H1 (cell line): ENCODE data around the gene CLEC7A. TPM values are rescaled to one million over a fixed set of nuclear protein-coding genes. Genes with fewer than 3 reads are reported as not detected.

Source experiments
- CTCF ChIA-PET: fragments of 300-600 bp; sonication (Branson Sonifier 250); formaldehyde crosslinking; loops from one replicate; lab custom pipeline; 2021; ENCODE audit not compliant: partially characterized antibody; lab: Charles Lee
- POLR2A ChIA-PET: fragments of 300-600 bp; sonication (Branson Sonifier 250); formaldehyde crosslinking; loops from one replicate; lab custom pipeline; 2021; ENCODE audit warnings: inconsistent platforms; ENCODE audit not compliant: partially characterized antibody; lab: Charles Lee
- DNase-seq, 2 experiments: peaks; one replicate each; pipeline versions ENCODE4 v3.0.0 to v3.0.0-alpha.2; 2010 to 2022; ENCODE audit warnings: low spot score in 2 of 2, low read depth in 1 of 2, mixed read lengths in 1 of 2
- FAIRE-seq: peaks from 2 replicates; lab custom pipeline; 2011; peaks lifted over from hg19 to GRCh38; lab: Jason Lieb, UNC
- H2AFZ ChIP-seq: 2 replicates; pipeline ENCODE4 v1.8.1; 2012; ENCODE audit warnings: low read length, inconsistent platforms
- H2AK5ac ChIP-seq: 2 replicates; pipeline ENCODE4 v1.6.1; 2013; ENCODE audit warnings: low read depth, low read length
- H2BK120ac ChIP-seq: replicated peaks from 2 replicates; pipeline ENCODE3; 2013; ENCODE audit warnings: low read depth, low read length, inconsistent platforms
- H2BK12ac ChIP-seq: 2 replicates; pipeline ENCODE4 v1.6.1; 2013; ENCODE audit warnings: low read depth, low read length
- H2BK15ac ChIP-seq: 2 replicates; pipeline ENCODE4 v1.6.1; 2013; ENCODE audit warnings: low read length
- H2BK20ac ChIP-seq: 2 replicates; pipeline ENCODE4 v1.6.1; 2013; ENCODE audit warnings: low read length
- H2BK5ac ChIP-seq: 2 replicates; pipeline ENCODE4 v1.6.1; 2013; ENCODE audit warnings: low read depth, low read length
- H3K14ac ChIP-seq: 2 replicates; pipeline ENCODE4 v1.6.1; 2013; ENCODE audit warnings: inconsistent platforms; ENCODE audit not compliant: insufficient read length
- H3K18ac ChIP-seq: 2 replicates; pipeline ENCODE4 v1.6.1; 2013; ENCODE audit warnings: low read length; ENCODE audit errors: extremely low read depth
- H3K23ac ChIP-seq: 2 replicates; pipeline ENCODE4 v1.6.1; 2013; ENCODE audit warnings: inconsistent platforms; ENCODE audit not compliant: insufficient read length
- H3K23me2 ChIP-seq: 2 replicates; pipeline ENCODE4 v1.6.1; 2013; ENCODE audit warnings: low read depth, low read length
- H3K27ac ChIP-seq: 2 replicates; pipeline ENCODE4 v1.6.1; 2011; ENCODE audit warnings: low read depth, low read length, inconsistent platforms
- H3K27me3 ChIP-seq, 4 experiments: replicated peaks in 1 of 4; 1 replicate in 1 of 4; 2 replicates in 3 of 4; pipeline versions ENCODE4 v1.6.1 to v1.8.1; 2011 to 2013; ENCODE audit warnings: low read length in 3 of 4, mild to moderate bottlenecking in 3 of 4, inconsistent platforms in 2 of 4, mixed read lengths in 2 of 4, moderate library complexity in 1 of 4; ENCODE audit not compliant: control insufficient read depth in 3 of 4, insufficient read depth in 3 of 4; ENCODE audit errors: extremely low read depth in 1 of 4
- H3K36me3 ChIP-seq, 4 experiments: 2 replicates each; pipeline versions ENCODE4 v1.6.1 to v1.8.1; 2011 to 2013; ENCODE audit warnings: mild to moderate bottlenecking in 4 of 4, low read length in 3 of 4, moderate library complexity in 2 of 4, control low read depth in 1 of 4, inconsistent platforms in 1 of 4; ENCODE audit not compliant: insufficient read depth in 4 of 4, control insufficient read depth in 2 of 4
- H3K4ac ChIP-seq: replicated peaks from 2 replicates; pipeline ENCODE3; 2013; ENCODE audit warnings: low read length, low read depth, mixed read lengths, inconsistent platforms; ENCODE audit not compliant: insufficient read length
- H3K4me1 ChIP-seq, 4 experiments: replicated peaks in 1 of 4; 1 replicate in 1 of 4; 2 replicates in 3 of 4; pipeline versions ENCODE4 v1.6.1 to v1.8.1; 2011 to 2013; ENCODE audit warnings: low read length in 3 of 4, inconsistent platforms in 2 of 4, mixed read lengths in 1 of 4; ENCODE audit not compliant: insufficient read depth in 4 of 4, control insufficient read depth in 3 of 4
- H3K4me2 ChIP-seq, 2 experiments: 2 replicates each; pipeline versions ENCODE4 v1.6.1 to v1.8.1; 2011 to 2013; ENCODE audit warnings: low read depth in 2 of 2, low read length in 2 of 2, control low read depth in 1 of 2, inconsistent platforms in 1 of 2, mild to moderate bottlenecking in 1 of 2; ENCODE audit not compliant: insufficient read depth in 1 of 2
- H3K4me3 ChIP-seq, 4 experiments: fragments of 200-600, 300-600 bp in 1 of 4; sonication (generic), shearing (Covaris generic), sonication (Bioruptor Twin) in 1 of 4; 2 replicates each; pipeline versions ENCODE4 v1.5.1 to v1.8.1; 2011 to 2016; ENCODE audit warnings: low read length in 4 of 4, low read depth in 3 of 4, control low read depth in 2 of 4, inconsistent platforms in 2 of 4, mild to moderate bottlenecking in 2 of 4, mixed read lengths in 1 of 4, moderate library complexity in 1 of 4; ENCODE audit not compliant: insufficient read depth in 2 of 4; ENCODE audit errors: extremely low read depth in 1 of 4
- H3K56ac ChIP-seq: replicated peaks from 2 replicates; pipeline ENCODE3; 2013; ENCODE audit warnings: low read depth, mild to moderate bottlenecking, mixed read lengths, low read length, inconsistent platforms; ENCODE audit not compliant: insufficient read length
- H3K79me1 ChIP-seq: 2 replicates; pipeline ENCODE4 v1.6.1; 2013; ENCODE audit warnings: low read depth, low read length, control low read depth
- H3K79me2 ChIP-seq, 2 experiments: 2 replicates each; pipeline versions ENCODE4 v1.6.1 to v1.8.1; 2012 to 2013; ENCODE audit warnings: low read length in 2 of 2, mild to moderate bottlenecking in 2 of 2, inconsistent platforms in 1 of 2; ENCODE audit not compliant: insufficient read depth in 2 of 2, control insufficient read depth in 1 of 2
- H3K9ac ChIP-seq, 4 experiments: replicated peaks in 1 of 4; 1 replicate in 1 of 4; 2 replicates in 3 of 4; pipeline versions ENCODE4 v1.6.1 to v1.8.1; 2011 to 2013; ENCODE audit warnings: low read depth in 3 of 4, low read length in 3 of 4, control low read depth in 2 of 4, mild to moderate bottlenecking in 2 of 4, moderate library complexity in 2 of 4, inconsistent platforms in 1 of 4; ENCODE audit errors: extremely low read depth in 1 of 4
- H3K9me3 ChIP-seq, 2 experiments: 2 replicates each; pipeline versions ENCODE4 v1.6.1 to v1.8.1; 2012 to 2013; ENCODE audit warnings: mild to moderate bottlenecking in 2 of 2, moderate library complexity in 2 of 2, control low read depth in 1 of 2, inconsistent platforms in 1 of 2, low read depth in 1 of 2, low read length in 1 of 2, mixed read lengths in 1 of 2; ENCODE audit not compliant: insufficient read depth in 2 of 2
- H4K20me1 ChIP-seq, 2 experiments: replicated peaks in 1 of 2; 2 replicates each; pipeline versions ENCODE3 to v1.8.1; 2011 to 2013; ENCODE audit warnings: inconsistent platforms in 2 of 2, low read length in 2 of 2, mild to moderate bottlenecking in 1 of 2; ENCODE audit not compliant: insufficient read depth in 2 of 2, control insufficient read depth in 1 of 2
- H4K5ac ChIP-seq: 2 replicates; pipeline ENCODE4 v1.6.1; 2013; ENCODE audit warnings: low read length, low read depth, mixed read lengths, inconsistent platforms; ENCODE audit not compliant: insufficient read length
- H4K8ac ChIP-seq: 2 replicates; pipeline ENCODE4 v1.8.0; 2013; ENCODE audit warnings: mild to moderate bottlenecking, moderate library complexity, low read length, inconsistent platforms; ENCODE audit not compliant: insufficient read depth; ENCODE audit errors: extremely low read depth
- H4K91ac ChIP-seq: replicated peaks from 2 replicates; pipeline ENCODE3; 2013; ENCODE audit warnings: low read length, mixed read lengths, inconsistent platforms; ENCODE audit not compliant: insufficient read length
- CTBP2 ChIP-seq: IDR thresholded peaks from 2 replicates; pipeline ENCODE4 v1.7.0; 2011; ENCODE audit warnings: borderline replicate concordance, mild to moderate bottlenecking, moderate library complexity, mixed read lengths, low read length; ENCODE audit not compliant: insufficient read depth, insufficient read length
- EP300 ChIP-seq, 2 experiments: IDR thresholded peaks; 1 replicate in 1 of 2; 2 replicates in 1 of 2; pipeline ENCODE4 v1.6.1; 2011 to 2012; ENCODE audit warnings: low read depth in 2 of 2, low read length in 2 of 2, mild to moderate bottlenecking in 2 of 2, borderline replicate concordance in 1 of 2, inconsistent platforms in 1 of 2, moderate library complexity in 1 of 2
- RNF2 ChIP-seq: fragments of 200-900, 300-1000 bp; sonication (generic); IDR thresholded peaks from 2 replicates; pipeline ENCODE4 v1.7.1; 2016; ENCODE audit warnings: borderline replicate concordance, low read depth, mild to moderate bottlenecking, antibody characterized with exemption, low read length; ENCODE audit not compliant: poor library complexity, severe bottlenecking; ENCODE audit errors: missing control alignments
- SAP30 ChIP-seq: fragments of 300-600 bp; sonication (generic); IDR thresholded peaks from 2 replicates; pipeline ENCODE4 v1.7.1; 2012; ENCODE audit warnings: low read length, moderate library complexity, mild to moderate bottlenecking, inconsistent platforms; ENCODE audit not compliant: insufficient read depth, insufficient replicate concordance
- SIN3A ChIP-seq, 2 experiments: IDR thresholded peaks in 1 of 2; conservative IDR thresholded peaks in 1 of 2; 2 replicates each; pipeline ENCODE4 v1.6.1; 2011 to 2012; ENCODE audit warnings: low read length in 2 of 2, improper control_type of control experiment in 1 of 2, low read depth in 1 of 2, mild to moderate bottlenecking in 1 of 2
- WGBS, 2 experiments: shearing (Covaris generic) in 1 of 2; methylation state at CpG; one replicate each; pipeline versions ENCODE4 v1.1.6 to v1.1.7; 2013 to 2015; ENCODE audit warnings: low lambda C conversion rate in 2 of 2, mixed read lengths in 2 of 2, inconsistent platforms in 1 of 2, low coverage in 1 of 2, missing lambda C conversion rate in 1 of 2; ENCODE audit not compliant: insufficient replicate concordance in 2 of 2, insufficient coverage in 1 of 2, insufficient read length in 1 of 2; ENCODE audit errors: extremely low coverage in 1 of 2, missing lambda C conversion rate in 1 of 2; 5-methylcytosine and 5-hydroxymethylcytosine counted together
- polyA plus RNA-seq, 7 experiments: library from polyadenylated mRNA; depleted of rRNA in 3 of 7; stranded (reverse) in 5 of 7; unstranded in 2 of 7; fragments of >200 nt in 5 of 7; fragments of 200-250 nt in 2 of 7; gene quantifications; 1 replicate in 5 of 7; 2 replicates in 1 of 7; 4 replicates in 1 of 7; pipeline versions ENCODE4 v1.2.1 to v1.2.3, GENCODE V29; 2011 to 2013; ENCODE audit warnings: missing spikeins in 2 of 7, mixed read lengths in 2 of 7
- total RNA-seq: library from RNA; stranded (reverse); fragmentation: NEBNext Ultra II Directional; extraction: Animal tissue kit (Norgen Biotek cat#: 25700); gene quantifications from 2 replicates; pipeline ENCODE4 v1.2.1, GENCODE V29; 2021

Gene CLEC7A
- total and polyA plus RNA-seq, 2 of the 8 experiments (the other 6 are each of a cell fraction or from before 2014, with no cell fraction given), result 0.09 to 0.15 TPM

GRCh38 chr12:10082117-10082874 is 47.7 kb downstream of the CLEC7A start:
- no peak overlapping the region for H3K14ac ChIP-seq
- H2BK12ac ChIP-seq, result no peak overlapping the region
- no peaks in the 10 kb centered on the region for H3K79me1 ChIP-seq
- no peak overlapping the region for H3K23ac ChIP-seq
- H4K5ac ChIP-seq, result no peak overlapping the region
- no peak overlapping the region for H3K4me2 ChIP-seq
- TF ChIP-seq EP300 (IDR thresholded peaks at IDR 0.05; ENCODE audit: borderline replicate concordance in 1 of 2, low read depth in 2 of 2, low read length in 2 of 2) (no peak), SIN3A (conservative IDR thresholded peaks at IDR 0.05 in 1 of 2, IDR thresholded peaks at IDR 0.05 in 1 of 2; ENCODE audit: low read depth in 1 of 2, low read length in 2 of 2) (no peak), SAP30 (no peak), CTBP2 (no peak), RNF2 (no peak)
- H3K27ac ChIP-seq, result no peak overlapping the region
- no peak overlapping the region for H3K4me3 ChIP-seq
- H4K91ac ChIP-seq, result no peak overlapping the region
- DNase-seq (no peak), FAIRE-seq (no peak)
- 86% methylated on average over 5 of the region's 5 CpGs; no CpG with 5 or more reads in 1 of the 2 experiments for WGBS, 2 experiments
- H2BK120ac ChIP-seq, result no peak overlapping the region
- H3K9ac ChIP-seq, result no peak overlapping the region
- H3K4me1 ChIP-seq, result no peaks in the 10 kb centered on the region
- no peak overlapping the region for H4K8ac ChIP-seq
- POLR2A ChIA-PET, result no interaction called here
- no peaks in the 10 kb centered on the region for H3K23me2 ChIP-seq
- no peak overlapping the region for H3K18ac ChIP-seq
- H4K20me1 ChIP-seq, result no peaks in the 10 kb centered on the region
- no peaks in the 10 kb centered on the region for H3K27me3 ChIP-seq
- no peak overlapping the region for H3K4ac ChIP-seq
- no peak overlapping the region for H2BK5ac ChIP-seq
- no peaks in the 10 kb centered on the region for H3K9me3 ChIP-seq
- H3K79me2 ChIP-seq, result no peaks in the 10 kb centered on the region
- no peak overlapping the region for H2AFZ ChIP-seq
- no peak overlapping the region for H2BK15ac ChIP-seq
- H3K56ac ChIP-seq, result no peak overlapping the region
- H2BK20ac ChIP-seq, result no peak overlapping the region
- no peaks in the 10 kb centered on the region for H3K36me3 ChIP-seq
- CTCF ChIA-PET, result interaction anchor here (0.7 to 1.8 kb wide), 5 partner anchors 33 to 338 kb away, joined by 3 to 4 read pairs (median 3); partner anchors contain the start of gene CLEC12B
- no peak overlapping the region for H2AK5ac ChIP-seq
